Endometrial microvascular endothelial cells (primary cell): ENCODE data around the gene COL4A4. TPM values are rescaled to one million over a fixed set of nuclear protein-coding genes. Genes with fewer than 3 reads are reported as not detected.
"Not testable (repeated sequence)": the region's sequence is repeated elsewhere in the genome, so short reads cannot be mapped to it uniquely, and the experiment has no call there.

Experiments used
- in situ Hi-C: cut with HindIII; loops from 2 replicates; pipeline ENCODE4 v1.10.0; 2017; ENCODE audit warnings: low sequenced_read_pairs, low pct_unique_long_range_greater_than_20kb; ENCODE audit errors: inconsistent ontology term
- total RNA-seq: library from RNA; depleted of rRNA; stranded (reverse); fragments of >200 nt; gene quantifications from one replicate; pipeline ENCODE4 v1.2.3, GENCODE V29; 2015; ENCODE audit errors: inconsistent ontology term

COL4A4 gene
- total RNA-seq, 1 donor from 2014 or later, result not detected

GRCh38 chr2:227124811-227125210 is 39.2 kb downstream of the COL4A4 start:
- in situ Hi-C loops, result no loop called here

DNA sequence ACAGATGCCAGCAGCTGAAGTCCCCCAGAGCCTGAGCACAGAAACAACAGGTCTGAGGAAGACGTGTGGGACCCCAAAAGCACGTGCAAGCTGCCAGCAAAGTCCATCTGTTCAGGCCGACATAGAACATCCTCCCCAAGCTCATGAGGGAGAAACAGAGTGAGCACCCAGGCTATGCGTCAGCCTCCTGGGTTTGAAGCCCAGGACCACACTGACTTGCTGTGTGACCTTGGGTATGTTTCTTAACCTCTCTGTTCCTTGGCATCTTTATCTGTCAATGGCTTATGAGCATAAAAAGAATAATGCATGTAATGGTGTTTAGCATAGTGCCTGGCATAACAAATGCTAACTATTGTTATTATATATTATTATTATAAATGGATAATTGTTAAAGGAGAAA is 40.3 kb downstream of the COL4A4 start:
- in situ Hi-C loops, result no loop called here

- in situ Hi-C loops, result no loop called here
Observed at GRCh38 chr2:227118353-227118752, 45.7 kb downstream of the COL4A4 start.

DNA sequence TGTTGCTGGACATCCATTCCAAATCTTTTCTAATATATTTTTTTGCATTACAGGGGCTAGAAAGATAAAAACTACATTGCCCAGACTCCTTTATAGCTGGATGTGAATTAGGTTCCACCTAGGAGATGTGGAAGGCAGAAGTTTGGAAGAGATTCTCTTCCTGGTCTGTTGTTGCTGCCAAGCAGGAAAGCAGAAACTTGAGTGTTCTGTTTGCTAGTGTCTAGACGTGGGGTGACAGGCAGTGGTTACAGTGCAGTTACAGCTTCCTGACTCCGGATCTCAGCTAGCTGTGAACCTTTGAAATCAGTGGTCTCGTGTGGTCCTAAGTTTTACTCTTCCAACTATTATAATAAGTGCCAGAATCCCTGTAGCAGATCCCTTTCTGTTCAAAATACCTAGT is 46.2 kb downstream of the COL4A4 start:
- in situ Hi-C loops, result no loop called here

GRCh38 chr2:227117027-227117426 is 47.0 kb downstream of the COL4A4 start:
- in situ Hi-C loops, result no loop called here

DNA sequence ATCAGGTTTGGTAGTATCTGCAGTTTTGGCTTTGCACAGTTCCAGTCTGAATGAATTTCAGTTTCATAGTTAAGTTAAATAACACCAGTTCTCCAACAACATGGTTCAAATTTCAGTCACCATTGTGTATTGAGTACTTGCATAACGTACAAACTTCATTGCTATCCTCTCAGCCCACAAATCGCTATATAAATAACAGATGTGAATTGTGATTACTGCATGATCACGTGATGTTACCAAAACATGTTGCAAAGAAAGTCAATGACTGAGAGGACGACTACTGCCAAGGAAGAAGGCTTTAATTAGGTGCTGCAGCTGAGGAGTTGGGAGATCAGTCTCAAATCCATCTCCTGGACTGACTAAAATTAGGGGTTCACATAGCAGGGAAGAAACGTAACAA is 48.2 kb downstream of the COL4A4 start:
- in situ Hi-C loops, result no loop called here

- in situ Hi-C loops, result no loop called here
Observed at GRCh38 chr2:227106845-227107759, 56.9 kb downstream of the COL4A4 start.

GRCh38 chr2:227103583-227103982 is 60.4 kb downstream of the COL4A4 start:
- in situ Hi-C loops, result no loop called here

- in situ Hi-C loops, result no loop called here
Observed at GRCh38 chr2:227099340-227099739, 64.7 kb downstream of the COL4A4 start.

GRCh38 chr2:227098162-227098515 is 65.9 kb downstream of the COL4A4 start:
- in situ Hi-C loops, result no loop called here

GRCh38 chr2:227097495-227098161 is 66.4 kb downstream of the COL4A4 start:
- in situ Hi-C loops, result no loop called here

DNA sequence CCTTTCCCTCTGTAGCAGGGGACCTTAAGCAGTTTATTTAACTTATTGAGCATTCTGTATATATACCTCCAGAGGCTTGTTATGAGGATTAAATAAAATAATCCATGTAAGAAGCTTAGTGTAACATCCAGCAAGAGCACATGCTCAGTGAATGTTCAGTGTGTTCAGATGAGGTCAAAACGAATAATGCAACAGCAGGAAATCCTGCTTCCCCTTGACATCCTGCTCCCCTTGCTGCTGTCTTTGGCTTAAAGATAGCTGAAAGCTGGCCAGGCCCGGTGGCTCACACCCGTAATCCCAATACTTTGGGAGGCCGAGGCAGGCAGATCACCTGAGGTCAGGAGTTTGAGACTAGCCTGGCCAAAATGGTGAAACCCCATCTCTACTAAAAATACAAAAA is 68.7 kb downstream of the COL4A4 start:
- in situ Hi-C loops, result no loop called here

DNA sequence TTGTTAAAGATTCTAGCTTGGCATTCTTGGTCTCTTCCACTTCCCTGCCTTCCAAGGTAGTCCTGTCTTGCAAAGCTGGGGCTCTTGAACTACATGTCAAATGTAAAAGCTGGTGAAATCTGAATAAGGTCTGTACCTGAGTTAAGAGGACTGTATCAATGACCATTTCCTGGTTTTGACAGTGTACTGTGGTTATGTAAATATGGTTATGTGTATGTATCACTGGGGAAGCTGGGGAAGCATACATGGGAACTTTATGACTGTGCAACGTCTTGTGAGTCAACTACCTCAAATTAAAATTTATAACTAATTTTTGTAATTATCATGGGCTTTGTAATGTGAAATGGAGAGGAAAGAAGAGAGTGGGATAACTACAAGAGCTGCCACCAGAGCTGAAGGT is 81.7 kb downstream of the COL4A4 start:
- in situ Hi-C loops, result no loop called here

DNA sequence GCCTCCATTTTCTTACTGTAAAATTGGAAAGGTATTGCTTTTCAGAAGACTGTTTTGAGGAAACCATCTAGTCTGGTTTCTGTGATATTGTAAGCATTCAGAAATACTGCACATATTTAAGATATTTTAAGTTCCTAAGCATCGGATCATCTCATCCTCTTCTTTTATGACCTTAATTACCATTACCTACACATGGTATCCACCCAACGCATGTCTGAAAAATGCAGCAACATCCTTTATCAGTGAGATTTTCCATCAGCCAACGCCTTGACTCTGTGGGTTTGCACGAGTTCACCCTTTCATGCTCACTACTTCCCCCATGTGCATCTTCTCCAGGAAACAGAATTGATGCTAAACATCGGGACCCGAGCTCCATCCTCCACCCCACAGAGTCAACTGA is 84.3 kb downstream of the COL4A4 start:
- in situ Hi-C loops, result no loop called here

- in situ Hi-C loops, result not testable (repeated sequence)
Observed at GRCh38 chr2:227065065-227065464, 98.9 kb downstream of the COL4A4 start.

- in situ Hi-C loops, result no loop called here
Observed at GRCh38 chr2:227058888-227059399, 105.1 kb downstream of the COL4A4 start.

DNA sequence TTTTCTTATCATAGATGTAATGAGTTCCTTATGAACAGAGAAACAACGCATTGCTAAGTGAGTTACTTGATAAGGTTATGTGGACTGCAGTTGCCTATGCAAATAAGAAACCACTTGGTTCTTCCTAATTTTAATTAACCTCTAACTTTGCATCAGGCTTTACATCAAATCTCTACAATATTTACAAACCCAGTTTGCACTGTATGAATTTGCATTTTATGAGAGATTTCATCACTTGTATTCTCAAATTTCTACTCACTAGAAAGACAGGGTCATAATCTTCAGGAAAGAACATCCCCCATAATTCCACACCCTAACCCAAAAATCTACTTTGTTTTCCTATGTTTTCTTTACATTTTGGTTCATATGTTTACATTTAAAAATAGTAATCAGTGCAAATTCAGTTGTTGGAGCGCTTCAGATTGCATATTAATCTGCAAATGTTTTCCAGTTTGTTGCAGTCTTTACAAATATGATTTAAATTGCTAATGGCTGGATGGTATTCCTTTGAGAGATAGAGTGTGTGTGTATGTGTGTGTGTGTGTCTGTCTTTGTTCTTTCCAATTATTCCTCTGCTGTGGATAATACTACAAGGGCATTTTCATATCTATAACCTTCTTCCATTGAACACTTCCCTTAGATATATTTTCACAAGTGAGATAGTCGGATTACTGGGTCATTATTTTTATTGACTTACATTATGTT is 106.1 kb downstream of the COL4A4 start:
- in situ Hi-C loops, result no loop called here

- in situ Hi-C loops, result no loop called here
Observed at GRCh38 chr2:227057060-227057459, 106.9 kb downstream of the COL4A4 start.

DNA sequence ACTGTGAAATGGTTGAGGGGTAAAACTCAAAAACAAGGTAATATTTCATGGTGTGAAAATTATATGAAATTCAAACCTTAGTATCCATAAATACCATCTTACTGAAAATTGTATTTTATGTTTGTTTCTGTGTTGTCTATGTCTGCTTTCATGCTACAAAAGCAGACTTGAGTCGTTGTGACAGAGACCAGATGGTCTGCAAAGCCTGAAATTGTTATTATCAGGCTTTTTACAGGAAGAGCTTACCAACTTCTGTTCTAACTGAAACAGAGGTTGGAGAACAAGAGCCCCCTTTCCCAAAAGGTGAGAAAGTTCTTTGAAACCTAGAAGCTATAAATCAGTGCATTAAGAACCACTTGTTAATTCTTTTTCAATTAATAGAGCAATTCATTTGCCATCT is 110.0 kb downstream of the COL4A4 start:
- in situ Hi-C loops, result no loop called here

DNA sequence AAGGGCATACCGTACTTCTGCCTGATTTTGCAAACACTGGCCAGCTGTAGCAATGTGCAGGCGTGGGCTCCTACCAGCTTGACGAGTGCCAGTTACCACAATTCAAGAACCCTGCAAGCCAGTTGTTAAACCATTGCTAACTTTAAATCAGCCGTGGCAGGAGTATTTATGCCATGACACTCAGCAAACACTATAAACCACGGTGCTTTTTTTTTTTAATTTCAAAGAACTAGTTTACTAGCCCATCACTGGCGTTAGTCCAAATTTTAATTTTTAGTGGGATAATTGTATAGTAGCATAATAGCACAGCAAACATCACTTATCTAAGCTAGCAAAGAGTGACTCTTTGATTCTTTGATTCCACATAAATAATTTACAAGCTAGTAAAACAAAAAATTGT is 111.1 kb downstream of the COL4A4 start:
- in situ Hi-C loops, result no loop called here
